Natural killer cell (primary cell): ENCODE results near the gene TMEM91. TPM values are rescaled to one million over a fixed set of nuclear protein-coding genes. Genes with fewer than 3 reads are reported as not detected.

ENCODE experiments used
- ATAC-seq, 3 donors: fragments of 150-1000 bp in 2 of 3; fragments of 200-7000 bp in 1 of 3; cut with Tn5 transposase; 1 replicate in 1 of 3; 2 replicates in 2 of 3; pipeline ENCODE4 v1.10.0; 2021; ENCODE audit warnings: mild to moderate bottlenecking in 2 of 3, moderate library complexity in 2 of 3
- DNase-seq, 2 donors: peaks; one replicate each; pipeline versions ENCODE4 v3.0.0 to v3.0.0-alpha.2; 2013 to 2021; ENCODE audit warnings: mixed read lengths in 1 of 2
- H3K27ac ChIP-seq: one replicate; pipeline ENCODE4 v1.5.1; 2013; ENCODE audit warnings: mild to moderate bottlenecking, low read length
- H3K27me3 ChIP-seq: one replicate; pipeline ENCODE4 v1.6.1; 2013; ENCODE audit warnings: low read length; ENCODE audit not compliant: control insufficient read depth, insufficient read depth
- H3K36me3 ChIP-seq: one replicate; pipeline ENCODE4 v1.6.1; 2013; ENCODE audit warnings: low read length; ENCODE audit not compliant: control insufficient read depth, insufficient read depth
- H3K4me1 ChIP-seq: one replicate; pipeline ENCODE4 v1.6.1; 2013; ENCODE audit warnings: low read length; ENCODE audit not compliant: control insufficient read depth, insufficient read depth
- H3K4me3 ChIP-seq: one replicate; pipeline ENCODE4 v1.5.1; 2013; ENCODE audit warnings: low read length
- H3K9me3 ChIP-seq: one replicate; pipeline ENCODE4 v1.6.1; 2013; ENCODE audit warnings: low read length; ENCODE audit not compliant: control insufficient read depth, insufficient read depth
- H3K27ac Mint-ChIP-seq, 2 donors: one replicate each; pipeline ENCODE4 v1.8.0; 2022; ENCODE audit warnings: mild to moderate bottlenecking in 2 of 2, mixed read lengths in 2 of 2, moderate library complexity in 1 of 2
- H3K27me3 Mint-ChIP-seq, 2 donors: one replicate each; pipeline ENCODE4 v1.8.0; 2022; ENCODE audit warnings: low read depth in 2 of 2, mixed read lengths in 2 of 2
- H3K36me3 Mint-ChIP-seq: one replicate; pipeline ENCODE4 v1.8.0; 2022; ENCODE audit warnings: mixed read lengths
- H3K4me1 Mint-ChIP-seq, 2 donors: one replicate each; pipeline ENCODE4 v1.8.0; 2022; ENCODE audit warnings: mixed read lengths in 2 of 2
- H3K4me3 Mint-ChIP-seq: one replicate; pipeline ENCODE4 v1.8.0; 2022; ENCODE audit warnings: mild to moderate bottlenecking, moderate library complexity, mixed read lengths
- H3K9me3 Mint-ChIP-seq, 2 donors: one replicate each; pipeline ENCODE4 v1.8.0; 2022; ENCODE audit warnings: mixed read lengths in 2 of 2
- WGBS: methylation state at CpG from one replicate; pipeline ENCODE4 v1.1.7; 2013; ENCODE audit warnings: missing lambda C conversion rate; ENCODE audit not compliant: insufficient coverage; 5-methylcytosine and 5-hydroxymethylcytosine counted together
- intact Hi-C: fragments of 100-400 bp; cut with micrococcal nuclease; formaldehyde crosslinking; loops from one replicate; pipeline ENCODE4 v1.14.2; 2022
- total RNA-seq, 4 donors: library from RNA; stranded (reverse); fragments of 120-200 nt in 1 of 4; gene quantifications; one replicate each; pipeline versions ENCODE4 v1.2.3 to v1.2.4, GENCODE V29; 2013 to 2022
- TF ChIP-seq, protein P1 (sequence below): fragments of 200-600 bp; IDR thresholded peaks from one replicate; pipeline ENCODE4 v1.8.0; 2022; ENCODE audit warnings: antibody characterized with exemption

Gene TMEM91
- total RNA-seq, 3 donors from 2014 or later (not counting 1 experiment from before 2014, with no cell fraction given) = 13.6 to 22.8 (median 20.8) TPM

DNA sequence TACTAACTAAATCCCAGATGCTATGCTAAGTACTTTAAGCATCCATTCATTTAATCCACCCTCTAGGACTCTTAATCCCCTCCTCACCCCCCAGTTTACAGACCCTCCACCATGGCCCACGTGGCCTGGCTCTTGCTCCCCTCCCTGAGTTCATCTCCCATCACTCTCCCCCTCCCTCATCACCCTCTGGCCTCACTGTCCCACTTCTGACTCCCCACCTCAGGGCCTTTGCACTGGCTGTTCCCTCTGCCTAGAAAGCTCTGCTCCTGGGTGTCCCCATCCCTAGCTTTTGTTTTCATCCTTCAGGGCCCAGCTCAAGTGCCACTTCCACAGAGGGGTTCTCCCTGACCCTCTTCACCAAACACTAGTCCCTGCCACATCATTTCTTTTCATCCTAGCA is 16.6 kb upstream of the TMEM91 start:
- intact Hi-C loops = no loop called here
- H3K9me3 ChIP-seq = no peaks in the 10 kb centered on the region
- H3K36me3 Mint-ChIP-seq = no peaks in the 10 kb centered on the region
- H3K27ac Mint-ChIP-seq = no peak overlapping the region
- TF ChIP-seq, protein P1, sequence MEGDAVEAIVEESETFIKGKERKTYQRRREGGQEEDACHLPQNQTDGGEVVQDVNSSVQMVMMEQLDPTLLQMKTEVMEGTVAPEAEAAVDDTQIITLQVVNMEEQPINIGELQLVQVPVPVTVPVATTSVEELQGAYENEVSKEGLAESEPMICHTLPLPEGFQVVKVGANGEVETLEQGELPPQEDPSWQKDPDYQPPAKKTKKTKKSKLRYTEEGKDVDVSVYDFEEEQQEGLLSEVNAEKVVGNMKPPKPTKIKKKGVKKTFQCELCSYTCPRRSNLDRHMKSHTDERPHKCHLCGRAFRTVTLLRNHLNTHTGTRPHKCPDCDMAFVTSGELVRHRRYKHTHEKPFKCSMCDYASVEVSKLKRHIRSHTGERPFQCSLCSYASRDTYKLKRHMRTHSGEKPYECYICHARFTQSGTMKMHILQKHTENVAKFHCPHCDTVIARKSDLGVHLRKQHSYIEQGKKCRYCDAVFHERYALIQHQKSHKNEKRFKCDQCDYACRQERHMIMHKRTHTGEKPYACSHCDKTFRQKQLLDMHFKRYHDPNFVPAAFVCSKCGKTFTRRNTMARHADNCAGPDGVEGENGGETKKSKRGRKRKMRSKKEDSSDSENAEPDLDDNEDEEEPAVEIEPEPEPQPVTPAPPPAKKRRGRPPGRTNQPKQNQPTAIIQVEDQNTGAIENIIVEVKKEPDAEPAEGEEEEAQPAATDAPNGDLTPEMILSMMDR = no peak
- WGBS = 93% methylated on average over 1 of the region's 1 CpG
- ATAC-seq = no peak
- no peak overlapping the region for H3K27ac ChIP-seq
- H3K9me3 Mint-ChIP-seq = no peaks in the 10 kb centered on the region
- DNase-seq = no peak
- H3K4me3 ChIP-seq = no peak overlapping the region
- H3K4me1 ChIP-seq = peaks cover 49% of the 10 kb centered on the region
- H3K36me3 ChIP-seq = peaks cover 2% of the 10 kb centered on the region
- H3K27me3 ChIP-seq = no peaks in the 10 kb centered on the region
- H3K27me3 Mint-ChIP-seq = no peaks in the 10 kb centered on the region
- H3K4me1 Mint-ChIP-seq = peaks cover 45 to 52% of the 10 kb centered on the region in 2 donors
- no peak overlapping the region for H3K4me3 Mint-ChIP-seq

DNA sequence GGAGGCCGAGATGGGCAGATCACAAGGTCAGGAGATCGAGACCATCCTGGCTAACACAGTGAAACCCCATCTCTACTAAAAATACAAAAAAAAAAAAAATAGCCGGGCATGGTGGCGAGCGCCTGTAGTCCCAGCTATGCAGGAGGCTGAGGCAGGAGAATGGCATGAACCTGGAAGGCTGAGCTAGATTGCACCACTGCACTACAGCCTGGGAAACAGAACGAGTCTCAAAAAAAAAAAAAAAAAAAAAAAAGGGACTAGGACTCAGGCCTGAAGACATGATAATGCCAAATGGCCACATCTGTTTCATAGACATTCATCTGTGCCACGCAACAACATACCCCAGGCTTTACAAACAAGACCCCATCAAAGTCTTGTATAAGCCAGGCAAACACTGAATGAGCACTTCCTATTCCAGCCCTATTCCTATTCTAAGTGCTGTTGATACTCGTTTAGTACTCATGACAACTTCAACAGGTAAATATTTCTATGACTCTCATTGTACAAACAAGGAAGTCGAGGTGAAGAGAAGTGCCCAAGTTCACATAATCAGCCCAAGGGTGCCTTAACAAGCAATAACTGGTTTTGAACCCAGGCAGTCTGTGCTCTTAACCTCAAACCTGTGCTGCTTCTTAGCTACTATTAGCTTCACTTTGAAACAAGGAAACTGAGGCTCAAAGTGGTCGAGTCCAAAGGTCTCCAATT is 14.0 kb upstream of the TMEM91 start:
- Histone ChIP-seq H3K27ac (no peak overlapping the region), H3K9me3 (no peaks in the 10 kb centered on the region), H3K4me1 (peaks cover 32% of the 10 kb centered on the region), H3K4me3 (no peak overlapping the region), H3K36me3 (peaks cover 2% of the 10 kb centered on the region), H3K27me3 (no peaks in the 10 kb centered on the region)
- Mint-ChIP-seq H3K27ac (peak overlapping the region; percentile 98), H3K27me3 (no peaks in the 10 kb centered on the region), H3K4me3 (peak overlapping the region; percentile 17), H3K9me3 (no peaks in the 10 kb centered on the region), H3K36me3 (no peaks in the 10 kb centered on the region), H3K4me1 (peaks cover 24 to 35% of the 10 kb centered on the region in 2 donors)
- WGBS = 93% methylated on average over 7 of the region's 10 CpGs
- TF ChIP-seq, protein P1 = no peak
- ATAC-seq = no peak
- intact Hi-C loops = no loop called here
- no peak for DNase-seq

DNA sequence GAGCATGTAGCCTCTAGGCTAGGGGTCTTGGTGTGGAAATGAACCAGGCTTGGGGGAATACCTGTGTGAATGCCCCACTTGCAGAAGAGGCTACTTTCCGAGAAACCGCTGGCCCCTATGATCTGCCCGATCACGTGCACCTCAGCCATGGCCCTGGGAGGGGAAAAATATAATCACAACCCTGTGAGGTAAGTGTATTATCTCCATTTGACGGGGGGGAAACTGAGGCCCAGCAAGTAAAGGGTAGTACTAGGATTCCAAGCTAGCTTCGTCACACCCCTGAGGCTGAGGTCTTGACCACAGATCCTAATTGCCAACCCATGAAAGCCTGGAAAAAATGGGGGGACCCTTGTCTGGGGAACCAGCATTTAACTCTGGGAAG is 13.0 kb upstream of the TMEM91 start:
- peak in 1 of 2 donors; percentile 33 for DNase-seq
- Histone ChIP-seq H3K4me3 (peak overlapping the region; percentile 93), H3K27ac (peak overlapping the region; percentile 99), H3K4me1 (peaks cover 23% of the 10 kb centered on the region), H3K36me3 (peaks cover 2% of the 10 kb centered on the region), H3K9me3 (no peaks in the 10 kb centered on the region), H3K27me3 (no peaks in the 10 kb centered on the region)
- Mint-ChIP-seq H3K9me3 (no peaks in the 10 kb centered on the region), H3K4me1 (peaks cover 19 to 25% of the 10 kb centered on the region in 2 donors), H3K4me3 (peak overlapping the region; percentile 89), H3K36me3 (no peaks in the 10 kb centered on the region), H3K27ac (peak overlapping the region; percentile 98), H3K27me3 (no peaks in the 10 kb centered on the region)
- WGBS = 59% methylated on average over 6 of the region's 6 CpGs
- intact Hi-C loops = no loop called here
- no peak for ATAC-seq
- TF ChIP-seq, protein P1 = no peak
